HG03460 (cell line): ENCODE data around the gene PTH1R.
"Not testable (repeated sequence)": the region's sequence is repeated elsewhere in the genome, so short reads cannot be mapped to it uniquely, and the experiment has no call there.

Source experiments
- ATAC-seq: cut with Tn5 transposase; IDR thresholded peaks from one replicate; pipeline ENCODE4 v1.9.1; 2021; ENCODE audit not compliant: unreplicated experiment

The PTH1R gene

DNA sequence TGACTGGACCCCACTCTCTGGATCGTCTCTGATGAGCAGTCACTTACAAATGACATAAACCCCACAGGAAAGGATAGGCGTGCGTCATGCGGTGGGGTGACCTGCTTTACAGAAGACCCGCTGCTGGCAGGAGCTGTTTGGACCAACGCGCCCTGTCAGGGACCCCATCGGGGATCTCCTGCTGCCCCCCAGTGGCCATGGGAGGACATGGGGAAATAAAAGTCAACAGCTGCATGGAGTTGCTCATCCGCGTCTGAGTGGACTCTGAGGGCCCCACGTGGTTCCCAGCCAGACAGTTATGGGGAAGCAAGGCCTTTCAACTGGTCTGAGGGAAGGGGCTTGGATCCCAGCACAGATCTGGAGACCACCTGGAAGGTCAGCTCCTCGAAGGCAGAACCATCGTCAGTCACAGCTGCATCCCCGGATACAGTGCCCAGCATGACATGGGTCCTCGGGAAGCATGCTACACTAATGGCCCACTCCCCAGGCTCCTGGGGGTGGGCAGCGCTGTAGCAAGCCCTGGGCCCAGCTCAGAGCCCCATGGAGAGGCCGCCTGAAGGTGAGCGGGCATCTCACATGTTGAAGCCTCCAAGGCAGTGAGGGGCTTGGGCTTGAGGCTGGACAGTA is 32.1 kb downstream of the PTH1R start:
- ATAC-seq, result peak; percentile 69

DNA sequence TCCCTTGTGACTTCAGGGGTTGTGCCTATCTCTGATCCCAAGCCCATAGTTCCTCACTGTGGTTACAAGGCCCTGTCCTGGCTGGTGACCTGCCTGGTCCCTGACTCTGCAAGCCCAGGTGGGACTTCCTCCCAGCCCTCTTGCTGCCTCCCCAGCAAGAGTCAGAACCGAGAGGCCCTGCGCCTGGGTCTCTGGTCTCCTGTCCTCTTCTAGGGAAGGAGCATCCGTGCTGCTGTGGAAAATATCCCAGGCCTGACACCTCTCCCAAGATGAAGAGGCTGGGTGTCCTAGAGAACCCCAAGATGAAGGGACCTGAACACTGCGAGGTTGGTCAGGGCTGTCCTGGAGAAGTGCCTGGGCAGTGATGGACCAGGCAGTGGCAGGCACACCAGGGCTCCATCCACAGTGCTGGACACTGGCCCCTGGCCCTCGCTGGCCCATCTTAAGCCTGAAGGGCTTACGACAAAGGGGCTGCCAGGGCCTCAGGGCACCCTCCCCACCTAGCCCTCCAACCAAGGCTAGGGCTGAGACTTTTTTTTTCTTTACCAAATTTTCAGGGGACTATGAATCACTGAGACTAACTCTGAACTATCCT is 32.7 kb downstream of the PTH1R start:
- ATAC-seq, result no peak

DNA sequence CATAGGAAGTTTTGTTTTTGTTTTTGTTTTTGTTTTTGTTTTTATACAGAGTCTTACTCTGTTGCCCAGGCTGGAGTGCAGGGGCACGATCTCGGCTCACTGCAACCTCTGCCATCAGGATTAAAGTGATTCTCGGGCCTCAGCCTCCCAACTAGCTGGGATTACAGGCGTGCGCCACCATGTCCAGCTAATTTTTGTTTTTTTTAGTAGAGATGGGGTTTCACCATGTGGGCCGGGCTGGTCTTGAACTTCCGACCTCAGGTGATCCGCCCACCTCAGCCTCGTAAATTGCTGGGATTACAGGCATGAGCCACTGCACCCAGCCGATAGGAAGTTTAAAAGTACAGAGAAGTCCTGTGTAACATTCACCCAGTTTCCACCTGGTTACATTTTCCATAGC is 33.4 kb downstream of the PTH1R start:
- ATAC-seq, result not testable (repeated sequence)

DNA sequence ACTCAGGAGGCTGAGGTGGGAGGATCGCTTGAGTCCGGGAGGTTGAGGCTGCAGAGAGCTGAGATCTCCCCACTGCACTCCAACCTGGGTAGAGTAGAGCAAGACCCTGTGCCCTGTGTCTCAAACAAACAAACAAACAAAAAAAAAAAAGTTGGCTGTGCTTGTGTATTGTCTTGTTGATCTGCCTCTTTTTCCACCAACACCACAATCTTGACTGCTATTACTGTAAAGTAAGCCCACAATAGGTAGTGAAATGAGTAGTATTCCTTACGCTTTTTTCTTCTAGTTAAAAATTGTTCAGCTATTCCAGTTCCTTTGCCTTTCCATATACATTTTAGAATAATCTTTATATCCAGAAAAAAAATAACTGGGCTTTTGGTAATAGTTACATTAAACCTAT is 35.5 kb downstream of the PTH1R start:
- ATAC-seq, result no peak

DNA sequence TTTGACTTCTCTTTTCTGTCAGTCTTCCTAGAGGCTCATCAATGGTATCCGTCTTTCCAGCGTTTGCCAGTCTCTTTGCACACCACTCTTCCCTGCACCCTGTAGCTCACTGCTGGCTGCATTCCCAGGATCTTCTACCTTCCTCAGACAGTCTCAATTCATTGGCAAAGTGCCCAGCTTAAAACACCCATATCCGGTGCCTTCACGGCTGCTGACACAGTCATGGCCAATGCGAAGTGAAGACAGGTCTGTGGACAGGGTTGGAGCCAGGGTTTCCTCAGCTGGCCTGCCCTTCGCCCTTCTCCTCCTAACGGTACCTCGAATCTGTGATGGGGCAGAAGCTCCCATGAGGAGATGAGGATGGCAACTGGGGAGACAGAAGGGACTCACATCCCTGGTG is 36.1 kb downstream of the PTH1R start:
- no peak for ATAC-seq

DNA sequence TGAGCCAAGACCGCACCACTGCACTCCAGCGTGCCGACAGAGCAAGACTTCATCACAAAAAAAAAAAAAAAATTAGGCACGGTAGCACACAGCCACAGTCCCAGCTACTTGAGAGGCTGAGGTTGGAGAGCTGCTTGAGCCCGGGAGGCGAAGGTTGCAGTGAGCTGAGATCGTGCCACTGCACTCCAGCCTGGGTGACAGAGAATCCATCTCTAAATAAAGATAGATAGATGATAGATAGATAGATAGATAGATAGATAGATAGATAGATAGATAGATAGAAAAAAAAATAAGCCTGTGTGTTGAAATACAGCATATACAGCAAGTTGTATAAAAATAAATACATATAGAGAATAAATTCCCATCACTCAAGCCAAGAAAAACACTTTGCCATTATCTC is 37.3 kb downstream of the PTH1R start:
- no peak for ATAC-seq

DNA sequence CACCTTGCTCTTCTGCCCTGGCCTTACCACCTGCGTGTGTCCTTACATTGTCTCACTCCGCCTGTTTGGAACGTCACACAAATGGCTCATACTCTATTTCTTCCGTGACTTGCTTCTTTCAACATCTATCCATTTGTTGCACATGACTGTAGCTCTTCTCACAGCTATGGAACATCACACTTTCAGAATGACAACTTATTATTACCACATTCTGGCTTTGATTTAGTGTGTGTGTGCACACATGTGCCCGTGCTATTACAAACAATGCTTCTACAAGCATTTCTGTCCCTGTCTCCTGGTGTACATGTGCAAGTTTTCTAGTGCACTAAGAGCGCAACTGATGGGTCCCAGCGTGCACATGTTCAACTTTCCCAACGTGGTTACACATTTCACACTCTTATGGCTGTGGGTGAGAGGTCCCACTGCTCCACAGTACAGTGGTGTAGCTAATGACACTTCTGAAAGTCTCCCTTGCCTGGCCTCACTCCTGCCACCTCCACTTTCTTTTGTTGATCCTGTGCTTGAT is 37.8 kb downstream of the PTH1R start:
- ATAC-seq, result no peak

DNA sequence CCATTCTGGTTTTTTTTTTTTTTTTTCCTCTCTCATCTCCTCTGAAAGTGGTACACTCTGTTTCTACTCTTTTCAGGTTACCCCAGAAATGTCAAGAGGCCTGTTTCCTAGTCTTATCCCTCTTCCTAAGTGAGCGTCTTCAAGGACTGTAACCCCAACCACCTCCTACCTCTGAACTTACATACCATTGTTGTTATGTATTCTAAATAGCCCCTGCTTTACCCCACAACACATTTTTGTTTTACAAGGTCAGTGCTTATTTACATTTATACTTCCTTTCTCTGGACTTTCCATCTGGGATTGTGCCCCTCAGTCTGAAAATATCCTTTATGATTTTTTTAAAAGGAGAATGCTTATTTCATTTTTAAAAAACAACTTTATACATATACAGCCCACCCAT is 38.8 kb downstream of the PTH1R start:
- no peak for ATAC-seq

DNA sequence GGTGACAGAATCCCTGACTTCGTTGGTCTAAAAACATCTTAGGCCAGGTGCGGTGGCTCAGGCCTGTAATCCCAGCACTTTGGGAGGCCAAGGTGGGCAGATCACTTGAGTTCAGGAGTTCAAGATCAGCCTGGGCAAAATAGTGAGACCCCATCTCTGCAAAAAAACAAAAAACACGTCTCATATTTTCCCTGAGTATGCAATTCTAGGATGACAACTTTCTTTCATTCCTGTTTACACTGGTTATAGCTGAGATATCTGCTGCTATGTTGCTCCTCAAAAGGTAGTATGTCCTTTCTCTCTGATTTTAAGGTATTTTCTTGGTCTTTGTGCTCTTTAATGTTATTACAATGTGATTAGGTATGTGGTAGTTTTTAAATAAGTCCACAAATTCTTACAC is 39.3 kb downstream of the PTH1R start:
- no peak for ATAC-seq

DNA sequence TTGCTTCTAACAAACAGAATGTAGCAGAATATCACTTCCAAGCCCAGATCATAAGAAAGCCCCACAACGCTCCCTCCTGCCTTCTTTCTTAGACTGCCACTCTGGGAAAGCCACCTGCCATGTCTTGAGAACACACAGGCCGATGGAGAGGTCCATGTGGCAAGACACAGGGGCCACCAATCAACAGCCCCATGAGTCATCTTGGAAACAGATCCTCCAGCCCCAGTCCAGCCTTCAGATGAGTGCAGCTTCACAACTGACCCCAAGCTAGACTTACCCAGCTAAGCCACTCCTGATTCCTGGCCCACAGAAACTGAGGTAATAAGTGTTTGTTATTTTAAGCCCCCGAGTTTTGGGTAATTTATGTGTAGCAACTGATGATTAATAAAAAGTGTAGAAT is 39.7 kb downstream of the PTH1R start:
- no peak for ATAC-seq

DNA sequence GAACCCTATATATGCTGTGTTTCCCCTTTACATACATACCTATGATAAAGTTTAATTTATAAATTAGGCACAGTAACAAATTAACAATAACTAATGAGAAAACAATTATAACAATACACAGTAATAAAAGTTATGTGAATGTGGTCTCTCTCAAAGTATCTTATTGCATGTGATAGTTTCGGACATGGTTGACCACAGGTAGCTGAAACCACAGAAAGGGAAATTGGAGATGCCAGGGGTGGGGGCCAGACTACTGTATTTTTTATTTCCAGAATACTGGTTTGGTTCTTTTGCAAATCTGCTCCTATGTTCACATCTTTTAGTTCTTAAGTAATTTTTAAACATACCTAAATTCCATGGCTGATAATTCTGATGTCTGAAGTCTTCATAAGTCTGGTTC is 40.7 kb downstream of the PTH1R start:
- no peak for ATAC-seq

DNA sequence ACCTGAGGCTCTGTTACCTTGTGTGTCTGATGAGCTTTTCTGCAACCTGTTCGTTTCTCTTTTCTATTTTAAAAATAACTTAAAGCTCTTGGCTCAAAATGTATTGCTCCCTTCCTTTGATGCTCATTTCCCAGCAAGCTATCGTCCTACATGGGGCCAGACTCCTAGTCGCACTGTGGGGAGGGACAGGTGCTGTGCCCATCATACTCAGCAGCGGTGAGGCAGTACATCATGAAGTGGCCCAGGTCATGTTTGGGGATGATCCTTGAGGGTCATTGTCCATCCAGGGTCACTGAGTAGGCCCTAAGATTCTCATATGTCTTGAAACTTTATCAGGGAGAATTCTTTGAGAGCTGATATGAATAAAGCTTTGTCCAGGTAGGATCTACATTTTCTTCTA is 41.1 kb downstream of the PTH1R start:
- ATAC-seq, result no peak

DNA sequence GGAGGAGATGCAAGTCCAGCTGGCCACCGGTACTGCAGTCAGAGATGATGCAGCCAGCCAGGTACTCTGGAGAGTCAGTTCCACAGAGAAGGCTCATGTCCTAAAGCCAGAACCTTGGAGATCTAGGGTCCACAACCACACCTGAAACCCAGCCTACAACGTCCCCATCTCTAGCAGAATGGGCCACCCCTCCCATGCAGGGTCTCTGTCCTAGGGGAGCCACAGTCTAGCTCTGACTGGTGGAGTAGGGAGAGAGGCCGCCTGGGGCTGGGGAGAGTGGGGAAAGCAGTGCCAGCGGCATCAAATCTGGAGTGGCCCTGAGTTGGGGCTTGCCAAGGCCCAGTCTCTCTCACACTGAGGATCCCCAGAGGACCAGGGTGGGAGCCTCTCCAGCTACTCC is 43.5 kb downstream of the PTH1R start:
- ATAC-seq, result no peak

DNA sequence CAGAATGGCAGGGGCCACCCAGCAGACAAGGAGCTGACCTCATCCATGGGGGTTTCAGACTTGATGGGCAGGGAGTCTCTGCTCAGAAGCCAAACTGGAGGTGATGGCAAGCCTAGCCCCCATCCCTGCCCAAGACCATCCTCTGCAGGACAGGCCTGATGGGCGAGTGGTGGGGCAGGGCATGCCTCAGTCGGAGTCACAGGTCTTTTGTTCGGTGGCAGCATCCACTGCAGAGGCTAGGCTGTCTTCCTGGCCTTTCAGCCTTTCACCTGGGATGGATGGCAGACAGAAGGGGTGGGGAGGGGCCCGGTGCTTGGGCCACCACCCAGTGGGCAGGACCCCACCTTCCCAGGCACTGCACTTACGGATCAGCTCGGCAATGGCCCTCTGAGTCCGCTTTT is 44.4 kb downstream of the PTH1R start:
- no peak for ATAC-seq

DNA sequence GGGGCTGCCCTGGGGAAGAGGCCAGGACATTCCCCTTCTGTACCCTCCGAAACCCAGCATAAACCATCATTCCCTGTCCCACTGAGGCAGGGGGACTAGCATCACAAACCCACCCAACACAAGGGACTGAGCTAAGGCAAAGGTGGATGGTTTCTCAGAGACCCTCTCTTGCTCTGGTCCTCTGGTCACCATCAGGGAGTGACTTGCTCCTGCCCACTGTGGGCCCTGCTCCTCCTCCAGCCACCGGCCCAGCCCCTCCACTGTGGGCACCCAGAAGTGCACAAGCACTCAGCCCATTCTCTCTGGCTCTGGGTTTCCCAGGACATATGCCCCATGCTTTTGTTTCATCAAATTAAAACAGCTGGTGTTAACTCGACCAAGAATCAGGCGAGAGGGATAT is 44.9 kb downstream of the PTH1R start:
- no peak for ATAC-seq

DNA sequence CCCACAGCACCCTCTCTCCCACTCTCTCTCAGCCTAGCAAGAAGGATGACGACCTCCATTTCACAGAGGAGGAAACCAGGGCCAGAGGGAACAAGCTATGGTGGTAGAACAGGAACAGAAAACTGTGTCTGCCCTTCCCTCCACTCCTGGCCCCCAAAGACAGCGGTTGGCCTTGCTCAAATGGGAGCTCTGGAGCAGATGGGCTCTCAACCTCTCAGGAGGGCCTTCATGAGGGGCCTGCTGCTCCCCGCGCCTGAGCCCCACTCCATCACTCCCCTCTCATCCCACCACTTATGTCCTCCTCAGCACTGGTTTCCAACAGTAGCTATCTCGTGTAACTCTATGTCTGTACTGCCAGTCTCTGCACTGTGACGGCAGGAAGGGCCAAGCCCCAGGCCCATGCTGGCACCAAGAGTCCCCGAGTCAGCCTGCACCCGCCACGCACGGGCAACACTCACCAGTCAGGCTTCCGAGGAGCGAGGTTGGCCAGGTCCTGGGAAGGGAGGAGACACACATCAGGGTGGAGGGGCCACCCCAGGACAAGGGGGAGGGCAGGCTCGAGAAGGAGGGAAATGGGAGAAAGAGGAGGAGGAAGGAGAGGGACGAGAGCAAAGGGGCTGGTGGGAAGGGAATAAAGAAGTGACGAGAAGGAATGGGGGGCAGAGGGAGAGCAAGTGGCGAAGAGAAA is 45.5 kb downstream of the PTH1R start:
- no peak for ATAC-seq

DNA sequence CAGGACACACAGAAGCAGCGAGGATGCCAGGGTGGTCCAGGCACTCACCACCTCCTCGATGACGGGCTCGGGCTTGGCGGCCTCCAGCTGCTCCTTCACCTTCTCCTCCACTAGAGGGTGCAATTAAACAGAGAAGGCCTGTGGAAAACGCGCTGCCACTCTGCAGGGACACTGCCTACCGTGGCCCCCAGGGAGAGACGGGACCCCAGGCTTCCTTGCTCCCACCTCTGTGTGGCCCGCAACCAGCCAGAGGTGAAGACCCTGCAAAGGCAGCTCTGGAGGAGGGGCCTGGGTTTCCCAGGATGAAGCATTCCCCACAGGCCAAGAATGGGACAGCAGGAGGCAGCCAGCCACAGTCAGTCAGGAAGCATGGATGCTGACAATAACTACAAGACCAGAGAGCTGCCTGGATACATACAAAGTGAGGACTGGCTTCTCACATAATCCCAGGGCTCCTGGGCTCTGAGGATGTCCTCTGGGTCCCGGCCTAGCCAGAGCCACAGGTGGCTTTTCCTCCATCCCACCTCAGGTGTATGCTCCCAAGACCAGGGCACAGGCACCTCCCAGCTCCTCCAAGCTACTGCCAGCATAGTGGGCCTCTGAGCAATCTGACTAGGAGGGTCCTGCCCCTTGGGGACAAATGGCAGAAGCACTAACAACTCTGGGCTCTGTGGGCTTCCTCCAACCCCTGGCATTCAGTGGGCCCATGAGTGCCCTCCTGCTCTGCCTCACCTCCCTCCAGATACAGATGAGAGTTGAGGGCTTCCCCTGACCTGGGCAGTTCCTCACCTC is 46.2 kb downstream of the PTH1R start:
- no peak for ATAC-seq

DNA sequence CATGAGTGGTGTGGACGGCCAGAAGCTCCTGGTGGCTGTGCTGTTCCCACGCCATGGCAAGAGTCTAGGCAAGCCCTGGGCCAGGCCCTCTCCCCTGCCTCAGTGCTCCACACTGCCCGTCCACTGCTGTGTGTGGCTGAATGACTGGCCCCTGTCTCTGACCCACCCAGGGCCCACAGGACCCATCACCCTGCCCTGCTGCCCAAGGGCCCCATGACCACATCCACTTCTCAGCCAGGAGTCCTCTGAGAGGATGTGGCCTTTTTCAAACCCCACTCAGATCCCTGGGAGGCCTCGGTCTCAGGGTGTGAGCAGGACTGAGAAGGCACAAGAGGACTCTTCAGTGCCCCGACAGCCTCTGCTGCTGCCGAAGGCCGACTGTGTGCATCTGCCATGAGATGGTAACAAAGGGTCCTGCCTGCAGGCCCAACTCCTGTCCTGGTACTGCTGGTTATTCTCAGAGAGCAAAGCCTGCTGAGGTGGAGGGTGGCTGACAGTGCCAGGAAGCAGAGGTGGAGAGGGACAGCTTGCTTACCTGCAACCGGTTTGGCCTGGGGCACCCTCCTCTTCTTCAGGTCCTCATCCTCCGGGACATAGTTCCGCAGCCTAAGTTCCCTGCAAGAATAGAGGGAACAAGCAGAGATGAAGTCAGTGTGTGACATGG is 47.5 kb downstream of the PTH1R start:
- ATAC-seq, result no peak

DNA sequence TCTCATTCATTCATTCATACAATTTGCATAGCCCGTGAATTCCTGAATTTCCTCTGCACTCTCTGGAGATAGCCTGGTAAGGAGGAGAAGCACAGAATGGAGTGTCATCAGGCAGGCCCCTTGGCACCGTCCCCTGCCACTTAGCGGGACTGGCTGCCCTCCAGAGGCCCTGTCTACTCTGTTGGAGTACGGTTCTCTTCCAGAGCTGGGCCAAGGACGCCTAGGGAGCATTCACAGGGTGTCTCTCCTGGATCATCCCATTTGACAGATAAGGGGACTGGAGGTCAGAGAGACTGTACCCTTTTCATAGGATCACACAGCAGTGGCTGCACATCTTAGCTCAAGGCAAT is 48.0 kb downstream of the PTH1R start:
- no peak for ATAC-seq

DNA sequence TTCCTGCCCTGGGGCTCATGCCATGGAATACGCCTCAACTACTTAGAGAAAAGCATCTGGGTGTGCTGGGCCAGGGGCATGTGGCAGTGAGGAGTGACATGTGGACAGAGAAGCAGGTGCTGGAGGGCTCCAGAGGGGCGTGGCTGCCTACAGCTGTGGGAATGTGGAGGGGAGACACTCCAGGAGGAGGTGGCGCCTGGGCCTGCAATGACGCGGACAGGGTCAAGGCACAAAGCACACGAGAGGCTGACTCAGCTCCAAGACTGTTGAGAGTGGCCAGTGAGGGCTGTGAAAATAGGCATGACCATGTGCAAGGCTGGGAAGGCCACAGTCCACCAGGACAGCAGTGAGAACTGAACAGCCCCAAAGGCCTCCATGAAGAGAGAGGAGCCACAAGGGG is 48.5 kb downstream of the PTH1R start:
- no peak for ATAC-seq

DNA sequence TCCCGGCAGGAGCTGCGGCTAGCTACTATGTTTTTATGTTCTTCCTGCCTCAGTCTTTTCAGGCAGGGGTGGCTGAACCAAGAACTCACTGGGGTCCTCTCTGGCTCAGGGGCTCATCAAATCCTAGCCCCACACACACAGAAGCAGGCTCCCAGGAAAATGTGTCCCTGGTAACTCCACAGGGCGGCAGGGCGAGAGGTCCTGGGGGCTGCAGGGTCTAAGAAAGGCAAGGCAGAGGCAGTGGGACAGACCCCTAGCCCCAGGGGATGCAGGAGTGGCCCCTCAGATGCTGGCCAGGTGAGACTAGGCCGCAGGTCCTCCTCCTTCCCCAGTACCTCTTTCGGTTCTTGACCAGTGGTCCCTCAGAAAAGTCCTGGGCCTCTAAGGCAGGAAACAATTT is 48.9 kb downstream of the PTH1R start:
- ATAC-seq, result no peak
